GM18867 (cell line): ENCODE results near the gene TMEM200A.

Experiments used
- ATAC-seq: cut with Tn5 transposase; IDR thresholded peaks from one replicate; pipeline ENCODE4 v1.9.1; 2021; ENCODE audit warnings: mild to moderate bottlenecking, moderate library complexity; ENCODE audit not compliant: unreplicated experiment

TMEM200A gene

DNA sequence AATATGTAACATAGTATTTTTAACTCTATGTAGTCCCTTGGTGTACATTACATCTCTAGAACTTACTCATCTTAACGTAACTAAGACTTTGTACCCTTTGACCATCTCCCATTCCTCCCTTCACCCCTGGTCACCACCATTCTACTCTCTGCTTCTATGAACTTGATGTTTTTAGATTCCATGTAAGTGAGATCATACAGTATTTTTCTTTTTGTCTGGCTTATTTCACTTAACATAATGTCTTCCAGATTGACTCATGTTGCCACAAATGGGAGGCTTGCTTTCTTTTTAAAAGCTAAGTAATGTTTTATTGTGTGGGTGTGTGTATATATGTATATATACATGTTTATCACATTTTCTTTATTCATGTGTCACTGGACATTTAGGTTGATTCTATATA is 55.8 kb downstream of the TMEM200A start:
- ATAC-seq = no peak

DNA sequence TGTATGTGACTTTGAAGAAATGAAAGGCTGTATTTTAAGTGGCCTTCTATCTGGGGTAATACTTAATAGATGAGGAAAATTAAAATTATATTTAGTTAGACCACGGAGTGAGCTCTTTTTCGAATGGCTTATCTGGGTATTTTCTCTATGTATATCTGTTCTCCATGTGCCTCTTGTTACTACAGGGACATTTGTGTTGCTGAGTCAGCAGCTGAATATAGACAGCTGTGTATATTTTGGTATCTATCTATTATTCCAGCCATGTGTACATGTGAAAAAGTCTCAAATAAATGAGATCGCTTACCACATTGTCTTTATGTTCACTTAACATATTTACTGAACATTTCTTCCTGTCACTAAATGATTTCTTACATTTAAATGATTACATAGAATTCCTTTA is 57.2 kb downstream of the TMEM200A start:
- ATAC-seq = no peak

DNA sequence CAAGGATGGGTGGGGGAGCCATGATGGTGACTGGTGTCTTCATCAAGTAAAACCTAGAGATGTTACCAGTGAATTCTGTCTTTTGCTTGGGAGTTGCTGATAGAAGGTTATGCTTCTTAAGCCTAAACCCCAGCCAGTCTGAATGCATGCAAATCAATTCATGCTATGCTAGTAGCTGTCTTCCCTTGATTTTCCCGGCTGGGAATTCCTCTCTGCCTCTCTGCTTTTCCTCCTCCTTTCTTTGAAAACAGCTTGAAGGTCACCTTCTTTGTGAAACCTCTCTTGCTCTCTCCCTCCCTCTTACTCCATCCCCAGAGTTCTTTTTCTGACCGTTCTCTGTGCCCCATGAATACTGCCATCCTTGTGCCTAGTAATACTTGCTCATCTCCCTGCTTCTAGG is 58.9 kb downstream of the TMEM200A start:
- no peak for ATAC-seq

DNA sequence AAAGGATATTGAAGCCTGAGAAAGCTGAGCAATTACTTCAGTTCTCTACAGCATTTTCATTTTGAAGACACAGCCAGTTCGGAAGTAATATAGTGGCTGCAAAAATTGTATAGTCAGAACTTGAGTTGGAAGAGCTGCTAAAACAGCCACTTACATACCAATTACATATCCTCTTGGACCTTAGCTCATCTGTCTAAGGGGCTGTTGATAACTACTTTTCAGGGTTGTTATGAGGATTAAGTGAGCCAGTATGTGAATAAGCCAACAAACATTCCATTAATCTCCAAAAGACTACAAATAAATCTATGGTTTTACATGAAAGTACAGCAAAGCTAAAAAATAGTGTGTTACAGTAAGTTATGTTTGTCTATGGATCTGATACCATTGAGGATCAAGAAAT is 59.7 kb downstream of the TMEM200A start:
- ATAC-seq = no peak

DNA sequence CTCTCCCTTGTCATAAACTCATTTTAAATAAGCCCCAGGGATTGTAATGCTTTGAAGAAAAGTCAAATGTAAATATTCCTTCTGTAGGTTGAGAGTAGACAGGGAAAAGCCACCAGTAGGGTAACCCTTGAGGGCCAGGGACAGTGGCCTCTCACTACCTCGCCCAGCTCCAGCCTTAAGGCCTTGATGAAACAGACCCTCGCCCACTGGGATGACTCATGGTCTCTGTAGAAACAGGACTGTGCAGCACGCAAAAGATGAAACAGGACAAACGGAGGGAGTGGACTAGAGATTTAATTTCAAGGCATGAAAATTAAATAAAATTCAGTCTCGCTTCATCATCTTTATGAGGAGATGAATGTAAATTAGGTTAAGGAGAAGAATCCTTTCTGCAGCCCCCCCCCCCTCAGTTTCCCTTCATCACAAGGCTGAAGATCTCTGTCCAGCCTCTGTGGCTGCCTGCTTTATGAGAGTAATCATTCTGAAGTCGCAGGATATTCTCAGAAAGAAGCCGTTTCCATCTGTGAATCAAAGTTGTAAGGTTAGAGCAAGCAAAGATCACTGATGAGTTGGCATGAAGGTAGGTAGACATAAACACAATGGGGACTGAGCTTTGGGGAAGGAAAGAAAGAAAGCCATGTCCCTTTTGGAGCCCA is 60.4 kb downstream of the TMEM200A start:
- ATAC-seq = no peak

DNA sequence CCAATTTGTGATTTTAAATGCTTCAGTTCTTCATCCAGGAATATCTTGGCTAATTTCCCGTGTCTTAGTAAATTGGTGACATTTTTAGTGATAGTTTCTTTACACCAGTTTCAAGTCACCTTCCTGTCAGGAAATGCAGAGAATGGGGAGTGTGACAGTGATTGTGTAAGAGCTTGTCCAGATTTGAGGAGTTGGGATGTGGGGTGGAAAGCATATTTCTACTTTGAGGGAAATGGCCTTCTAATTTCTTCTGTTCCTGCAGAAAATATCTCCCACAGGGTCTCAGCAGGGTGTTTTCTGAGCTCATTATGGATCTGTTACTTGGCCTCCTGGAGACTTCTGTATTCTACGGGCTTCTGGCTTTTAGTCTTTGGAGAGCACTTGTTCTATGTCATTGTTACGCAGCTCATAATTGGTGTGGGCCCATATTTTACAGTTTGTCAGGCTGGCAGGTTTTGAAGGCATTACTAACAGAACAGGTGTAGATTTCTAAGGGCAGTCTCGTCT is 65.6 kb downstream of the TMEM200A start:
- no peak for ATAC-seq

DNA sequence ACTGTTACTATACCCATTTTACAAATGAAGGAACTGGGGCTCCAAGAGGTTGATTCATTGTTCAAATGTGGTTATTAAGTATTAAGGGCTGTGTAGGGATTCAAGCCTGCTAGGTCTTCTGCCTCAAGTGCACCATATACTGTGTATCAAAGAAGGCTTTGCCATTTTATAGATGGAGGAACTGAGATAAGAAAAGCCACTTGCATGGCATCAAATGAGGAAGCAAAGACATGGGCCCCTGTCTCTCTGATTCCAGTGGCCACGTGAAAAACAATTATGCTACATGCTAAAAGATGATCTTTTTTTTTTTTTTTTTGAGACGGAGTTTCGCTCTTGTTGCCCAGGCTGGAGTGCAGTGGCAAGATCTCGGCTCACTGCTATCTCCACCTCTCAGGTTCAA is 67.0 kb downstream of the TMEM200A start:
- ATAC-seq = no peak

DNA sequence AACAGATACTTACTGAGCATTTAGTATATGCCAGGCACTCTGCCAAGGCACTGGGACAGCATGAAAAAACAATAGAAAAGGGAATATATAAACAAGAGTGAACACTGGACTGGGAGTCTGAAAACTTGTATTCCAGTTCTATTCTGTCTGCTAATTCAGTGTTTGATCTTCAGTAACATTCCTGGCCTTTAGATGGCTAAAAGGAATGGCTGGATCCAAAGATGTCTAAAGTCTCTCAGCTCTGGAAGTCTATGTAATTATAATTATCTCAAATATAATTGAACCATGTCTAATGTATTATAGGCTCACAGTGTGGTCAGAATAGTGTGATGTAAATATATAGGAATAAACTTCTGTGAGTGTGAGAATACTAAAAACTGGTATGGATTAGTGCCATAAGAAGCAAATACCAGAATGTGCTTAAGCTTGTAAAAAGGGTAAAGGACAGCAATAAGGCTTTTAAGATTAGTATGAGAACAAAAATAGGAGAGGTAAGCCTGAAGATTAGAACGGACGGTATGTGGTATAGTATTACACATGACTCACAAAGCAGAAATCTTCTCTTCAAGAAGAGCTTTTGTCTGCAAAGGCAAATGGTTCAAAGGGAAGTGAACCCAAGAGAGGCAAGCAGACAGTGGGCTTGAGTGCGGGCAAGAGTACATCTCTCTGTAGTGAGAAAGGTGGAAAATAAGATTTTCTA is 68.5 kb downstream of the TMEM200A start:
- ATAC-seq = no peak

DNA sequence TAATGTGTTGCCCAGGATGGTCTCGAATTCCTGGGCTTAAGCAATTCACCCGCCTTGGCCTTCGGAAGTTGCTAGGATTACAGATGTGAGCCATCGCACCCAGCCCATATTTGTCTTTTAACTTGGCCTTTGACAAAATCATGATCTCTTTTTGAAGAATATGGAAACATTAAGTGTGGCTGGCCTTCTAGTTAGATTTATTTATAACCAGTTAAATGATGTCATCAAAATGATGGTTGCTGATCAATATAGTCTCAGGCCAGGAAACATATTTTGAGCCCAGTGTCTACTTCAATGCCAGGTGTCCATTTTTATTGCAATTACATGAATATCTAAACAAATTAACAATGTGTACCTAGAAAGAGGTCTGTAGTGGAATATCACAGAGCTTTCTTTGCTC is 69.4 kb downstream of the TMEM200A start:
- no peak for ATAC-seq

DNA sequence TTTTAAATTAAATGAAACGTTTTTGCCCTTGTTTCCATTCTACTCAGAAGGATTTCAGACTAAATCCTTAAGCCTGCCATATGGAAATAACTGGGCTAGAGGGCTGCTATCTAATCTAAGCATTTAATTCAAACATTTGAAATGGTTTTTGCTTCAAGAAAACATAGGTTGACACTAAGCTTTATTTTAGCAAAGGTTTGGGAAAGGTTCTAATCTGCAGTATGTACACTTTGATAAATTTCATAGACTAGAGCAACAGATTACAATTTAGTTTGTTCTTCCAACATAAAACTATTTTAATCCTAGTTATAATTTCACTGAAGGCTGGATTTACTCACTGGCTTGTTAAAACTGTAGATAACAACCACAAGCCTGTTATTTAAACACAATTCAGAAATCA is 72.1 kb downstream of the TMEM200A start:
- no peak for ATAC-seq

DNA sequence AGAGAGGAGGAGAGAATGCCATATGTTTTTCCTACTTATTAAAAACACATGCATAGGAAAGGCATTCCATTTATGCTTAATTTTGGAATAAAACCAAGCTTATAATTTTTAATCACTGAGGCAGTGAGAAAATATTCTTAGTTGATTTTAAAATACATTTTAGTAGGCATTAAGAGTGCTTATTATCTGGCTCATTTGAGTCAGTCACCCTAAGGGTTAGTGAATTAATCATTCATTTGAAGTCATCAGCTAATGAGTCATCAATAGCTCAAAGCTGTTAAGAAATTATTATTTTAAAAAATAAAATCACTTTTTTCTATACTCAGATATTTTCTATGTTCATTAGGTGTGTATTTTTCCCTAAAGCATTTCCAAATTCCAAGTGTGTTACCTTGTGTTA is 81.6 kb downstream of the TMEM200A start:
- ATAC-seq = no peak

DNA sequence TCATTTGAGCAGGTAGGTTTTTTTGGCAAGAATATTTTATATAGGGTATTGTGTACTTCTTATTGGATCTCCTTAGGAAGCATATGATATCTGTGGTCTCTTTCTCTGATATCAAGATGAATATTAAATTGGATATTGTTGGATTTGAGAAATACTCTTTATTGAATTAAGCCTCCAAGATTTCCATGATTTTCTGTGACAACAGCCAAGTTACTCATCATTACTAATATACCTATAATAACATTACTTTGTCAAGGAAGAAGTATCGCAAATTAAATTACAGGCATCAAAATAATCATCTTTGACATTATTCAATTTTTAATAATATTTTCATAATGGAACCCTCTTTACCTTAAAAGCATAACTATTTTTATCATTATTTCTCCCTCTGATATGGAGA is 86.5 kb downstream of the TMEM200A start:
- no peak for ATAC-seq

DNA sequence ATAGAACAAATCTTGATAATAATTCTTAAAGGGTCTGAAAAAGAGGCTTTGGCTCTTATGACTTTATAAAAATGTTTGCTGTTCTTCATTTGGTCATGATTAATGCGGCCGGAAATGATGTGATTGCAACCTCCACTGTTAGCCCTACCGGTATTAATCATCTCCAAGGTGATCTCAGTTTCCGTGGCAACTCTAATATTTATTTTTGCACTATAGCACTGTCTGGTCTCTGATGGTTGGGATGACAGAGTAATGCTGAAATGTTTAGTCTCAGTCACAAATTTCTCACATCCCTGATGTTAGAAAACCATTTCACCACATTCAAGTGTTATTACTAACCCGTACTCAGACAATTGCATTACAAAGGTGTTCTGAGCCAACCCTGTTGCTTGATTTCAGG is 87.4 kb downstream of the TMEM200A start:
- peak; percentile 42 for ATAC-seq

DNA sequence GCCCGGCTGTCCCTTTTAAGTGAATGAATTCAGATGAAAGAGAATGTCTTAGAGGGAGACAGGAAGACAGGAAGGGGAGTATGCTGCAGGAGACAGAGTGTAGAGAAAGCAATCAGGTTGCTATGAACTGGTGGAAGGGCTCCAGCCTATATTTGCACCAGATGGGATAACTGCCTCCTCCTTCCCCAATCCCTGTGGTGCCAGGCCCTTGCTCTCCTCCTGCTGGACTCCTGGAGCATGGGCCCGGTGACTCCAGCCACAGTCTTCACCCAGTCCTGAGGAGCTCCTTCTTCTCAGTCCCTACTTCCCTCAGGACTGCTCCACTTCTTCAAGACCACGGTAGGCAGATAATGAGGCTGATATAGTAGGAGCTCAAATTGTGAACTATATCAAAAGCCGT is 91.8 kb downstream of the TMEM200A start:
- no peak for ATAC-seq

DNA sequence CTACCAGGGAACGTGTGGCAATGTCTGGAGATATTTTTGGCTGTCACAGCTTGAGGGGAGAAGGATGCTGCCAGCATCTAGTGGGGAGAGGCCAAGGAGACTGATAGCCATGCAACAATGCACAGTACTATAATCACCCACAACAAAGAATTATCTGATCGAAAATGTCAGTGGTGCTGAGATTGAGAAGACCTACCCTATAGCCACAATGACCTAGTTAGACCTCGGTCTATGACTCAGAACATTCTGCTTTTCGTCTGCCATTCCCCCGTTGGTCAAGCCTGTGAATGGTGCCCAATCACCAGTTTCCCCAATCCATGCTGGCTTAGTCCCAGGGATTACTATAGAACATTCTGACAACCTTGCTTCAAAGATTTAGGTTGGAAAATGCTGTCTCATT is 93.5 kb downstream of the TMEM200A start:
- ATAC-seq = no peak

DNA sequence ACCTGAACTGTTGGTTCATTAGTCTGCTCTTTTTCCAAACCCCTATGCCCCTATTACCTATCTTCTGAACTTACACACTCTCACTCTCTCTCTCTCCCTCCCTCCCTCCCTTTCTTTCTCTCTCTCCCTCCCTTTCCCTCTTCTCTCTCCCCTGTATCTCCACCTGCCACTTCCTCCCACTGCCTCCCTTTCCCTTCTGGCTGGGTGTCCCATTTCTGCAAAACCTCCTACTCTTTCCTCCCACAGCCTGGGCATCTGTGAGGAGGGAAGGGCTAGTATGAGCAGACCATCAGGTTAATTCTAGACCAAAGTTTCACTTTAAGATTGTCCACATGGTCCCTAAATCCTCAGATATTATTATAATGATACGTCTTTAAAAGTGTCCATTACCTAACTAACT is 95.1 kb downstream of the TMEM200A start:
- ATAC-seq = no peak

DNA sequence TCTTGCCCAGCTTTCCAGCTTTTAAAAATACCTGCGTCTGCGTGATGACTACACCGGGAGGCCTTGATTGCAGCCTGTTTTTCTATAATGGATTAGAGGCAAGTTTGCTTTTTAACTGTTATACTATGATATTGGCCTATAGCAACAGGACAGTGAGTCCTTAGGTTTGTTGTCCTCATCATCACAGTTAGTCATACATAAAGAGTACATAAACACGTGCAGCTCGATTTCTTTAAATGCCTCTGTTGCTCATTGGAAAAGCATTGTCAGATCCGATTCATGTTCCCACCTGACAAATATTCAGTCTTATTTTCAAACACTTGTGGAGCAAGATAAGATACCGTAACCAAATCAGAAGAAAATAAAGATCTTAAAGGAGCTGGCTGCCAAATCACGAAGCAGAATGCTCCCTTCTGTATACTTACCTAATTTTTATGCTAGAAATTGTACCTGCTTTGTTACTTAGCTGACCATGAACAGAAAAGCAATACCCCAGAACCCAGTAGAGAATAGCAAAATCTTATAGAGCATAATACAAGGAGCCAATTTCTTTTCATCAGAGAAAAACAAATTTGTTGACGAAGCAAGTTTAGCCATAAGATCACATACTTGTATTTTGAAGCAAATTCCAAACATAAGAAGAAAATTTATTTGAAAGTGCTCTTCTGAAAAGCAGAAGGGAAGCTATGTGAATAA is 100.4 kb downstream of the TMEM200A start:
- ATAC-seq = no peak

DNA sequence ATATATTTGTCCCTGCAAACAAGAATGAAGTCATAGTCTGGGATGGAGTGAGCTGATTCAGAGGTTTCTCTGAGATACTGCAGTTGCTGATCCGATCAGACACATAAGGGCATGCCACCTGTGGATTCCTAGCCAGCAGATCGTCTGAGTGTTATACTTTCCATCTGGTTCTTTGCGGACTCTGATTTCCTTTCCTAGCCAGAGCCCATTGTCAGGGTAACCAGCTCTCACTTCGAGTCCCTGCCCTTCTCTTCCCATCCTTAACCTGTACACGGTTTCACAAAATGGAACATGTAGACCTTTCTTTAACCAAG is 100.9 kb downstream of the TMEM200A start:
- ATAC-seq = no peak

DNA sequence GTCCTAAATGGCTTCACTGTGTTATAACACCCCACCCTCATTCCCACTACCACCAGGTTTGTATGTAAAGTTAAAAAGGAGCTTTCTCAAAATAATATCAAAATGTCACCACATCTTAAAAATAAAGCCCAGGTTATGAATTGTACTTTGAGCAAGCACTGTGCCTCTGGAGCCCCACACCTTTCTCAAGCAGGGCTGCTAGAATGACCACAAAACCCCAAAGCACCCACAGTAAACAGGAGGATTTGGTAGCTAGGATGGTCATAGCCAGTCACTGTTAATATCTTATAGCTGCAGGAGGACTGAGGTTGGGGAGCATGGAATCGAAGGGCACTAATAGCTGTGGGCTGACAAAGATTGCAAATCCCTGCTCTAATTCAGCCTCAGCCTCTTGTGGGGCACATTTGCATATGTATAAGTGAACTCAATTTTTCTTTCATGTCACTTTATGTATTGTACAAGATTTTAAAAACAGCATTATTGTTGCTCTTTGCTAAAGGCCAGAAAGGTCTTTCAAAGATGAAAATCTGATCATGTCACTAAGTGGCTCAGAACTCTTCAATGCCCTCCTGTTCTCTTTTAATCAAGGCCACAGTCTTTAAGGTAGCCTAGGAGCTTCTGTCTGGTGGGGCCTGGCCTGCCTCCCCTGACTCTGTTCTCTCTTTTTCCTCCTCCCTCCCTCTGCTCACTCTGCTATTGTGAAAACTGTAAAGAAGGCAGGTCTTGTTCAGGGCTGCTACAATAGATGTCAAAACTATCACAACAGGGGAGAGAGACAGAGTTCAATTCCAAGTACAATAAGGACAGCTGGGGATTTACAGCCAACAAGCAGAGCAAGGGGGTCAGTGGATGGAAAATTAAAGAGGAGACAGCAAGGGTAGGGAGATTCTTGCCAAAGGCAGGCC is 101.6 kb downstream of the TMEM200A start:
- ATAC-seq = no peak

DNA sequence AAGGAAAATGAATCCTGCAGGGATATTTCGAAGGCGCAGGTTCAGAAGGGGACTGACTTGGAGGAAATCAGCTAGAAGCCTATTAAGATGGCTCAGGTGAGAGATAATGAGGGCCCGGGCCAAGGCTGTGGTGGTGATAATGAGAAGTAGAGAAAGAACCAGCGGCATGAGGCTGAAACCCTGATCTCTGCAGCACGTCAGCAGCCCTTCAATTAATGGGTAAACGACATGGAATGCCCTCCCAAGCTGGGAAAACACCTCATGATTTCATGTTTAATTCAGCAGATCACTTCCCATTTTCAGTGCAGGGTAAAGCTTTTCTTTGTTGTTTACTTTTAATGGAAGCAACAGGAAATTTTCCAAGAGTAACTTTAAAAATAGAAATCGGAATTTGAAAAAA is 104.9 kb downstream of the TMEM200A start:
- ATAC-seq = no peak

DNA sequence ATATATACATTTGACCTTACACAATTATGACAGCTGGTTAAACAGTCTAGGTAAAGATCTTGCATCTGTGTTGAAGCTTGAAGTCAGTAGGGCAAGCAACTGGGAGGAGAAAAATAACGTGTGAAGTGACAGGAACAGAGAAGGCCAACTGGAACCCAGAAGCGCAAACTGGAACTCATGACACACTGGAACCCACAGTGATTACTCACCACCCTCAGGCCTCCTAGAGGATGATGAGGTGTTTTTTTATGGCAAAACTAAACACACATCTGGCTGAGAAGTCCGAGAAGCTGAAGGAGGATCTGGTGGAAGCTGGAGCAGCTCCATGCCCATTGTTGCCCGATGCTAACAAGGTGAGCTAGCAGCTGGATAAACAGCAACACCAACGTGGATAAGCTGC is 108.1 kb downstream of the TMEM200A start:
- no peak for ATAC-seq
